Measurements from ENCODE around the gene GAS7. TPM values are rescaled to one million over a fixed set of nuclear protein-coding genes. Genes with fewer than 3 reads are reported as not detected.

The GAS7 gene
- polyA plus RNA-seq, 1 donor (not counting 4 experiments of a cell fraction or from before 2014, with no cell fraction given), result 0.10 TPM

DNA sequence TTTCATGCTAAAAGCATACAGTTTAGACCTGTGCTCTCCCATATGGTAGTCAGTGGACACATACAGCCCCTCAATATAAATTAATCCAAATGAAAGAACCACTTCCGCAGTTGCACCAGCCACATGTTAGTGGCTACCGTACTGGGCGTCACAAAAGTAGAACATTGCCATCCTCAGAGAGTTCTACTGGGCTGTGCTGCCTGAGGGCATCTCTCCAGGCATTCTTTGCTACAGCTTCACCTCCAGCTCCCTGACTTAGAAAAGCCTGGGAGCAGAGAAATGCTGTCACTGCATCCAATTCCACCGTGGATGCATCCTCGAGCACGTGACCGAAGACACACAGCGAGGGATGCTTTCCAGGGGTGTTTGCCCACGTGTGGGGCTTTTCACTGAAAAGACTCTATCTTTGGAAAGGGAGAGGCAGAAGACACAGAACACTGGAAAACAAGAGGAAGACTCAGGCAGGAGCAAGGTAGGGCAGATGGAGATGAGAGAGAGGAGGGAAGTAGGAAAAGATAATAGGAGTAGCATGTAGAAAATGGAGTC is 86.4 kb downstream of the GAS7 start:
- no peaks in the 10 kb centered on the region for H3K9me3 ChIP-seq (ENCODE audit: control insufficient read depth, low read depth, low read length)
- no peaks in the 10 kb centered on the region for H3K9me1 ChIP-seq (ENCODE audit: control insufficient read depth, extremely low read depth, insufficient read depth, low read length)
- no peak for FAIRE-seq

DNA sequence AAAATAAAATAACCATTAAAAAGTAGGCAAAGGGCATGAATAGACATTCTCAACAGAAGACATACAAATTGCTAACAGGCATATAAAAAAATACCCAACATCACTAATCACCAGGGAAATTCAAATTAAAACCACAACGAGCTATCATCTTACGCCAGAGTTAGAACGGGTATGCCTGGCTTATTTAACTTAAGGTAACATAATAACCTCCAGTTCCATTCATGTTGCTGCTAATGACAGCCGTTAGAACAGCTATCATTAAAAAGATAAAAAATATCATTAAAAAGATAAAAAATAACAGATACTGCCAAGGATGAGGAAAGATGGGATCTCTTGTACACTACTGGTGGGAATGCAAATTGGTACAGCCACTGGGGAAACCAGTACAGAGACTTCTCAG is 89.3 kb downstream of the GAS7 start:
- dilution Hi-C loops (cut with MboI; ENCODE audit: extremely low pct_ligation_motif_present, low sequenced_read_pairs), result no loop called here
- DNase-seq (ENCODE audit: low read depth, low spot score), result no peak
- no peak overlapping the region for H3K4me2 ChIP-seq (ENCODE audit: control insufficient read depth, extremely low read depth, insufficient read depth, low read depth, low read length)

More for the DNA sequence above, 86.4 kb downstream of the GAS7 start:
- dilution Hi-C loops (cut with MboI; ENCODE audit: extremely low pct_ligation_motif_present, low sequenced_read_pairs), result no loop called here
- Histone ChIP-seq H3K27ac (ENCODE audit: control insufficient read depth, insufficient read depth, low read length) (no peak overlapping the region), H2AFZ (ENCODE audit: control insufficient read depth, low read length) (no peak overlapping the region), H3K36me3 (ENCODE audit: control insufficient read depth in 2 of 2, extremely low read depth in 1 of 2, insufficient read depth in 2 of 2, low read length in 2 of 2) (no peaks in the 10 kb centered on the region), H3K4me2 (ENCODE audit: control insufficient read depth, extremely low read depth, insufficient read depth, low read depth, low read length) (no peak overlapping the region), H4K20me1 (ENCODE audit: control insufficient read depth, extremely low read depth, insufficient read depth, low read length) (no peaks in the 10 kb centered on the region), H3K27me3 (ENCODE audit: control insufficient read depth, extremely low read depth, insufficient read depth, low read length) (no peaks in the 10 kb centered on the region), H3K4me3 (ENCODE audit: control insufficient read depth in 2 of 3, extremely low read depth in 1 of 3, insufficient read depth in 2 of 3, low read depth in 1 of 3, low read length in 3 of 3) (no peak overlapping the region), H3K79me2 (ENCODE audit: control insufficient read depth, insufficient read depth, low read length) (no peaks in the 10 kb centered on the region), H3K9ac (ENCODE audit: control insufficient read depth, extremely low read depth, insufficient read depth, low read length) (no peak overlapping the region), H3K4me1 (ENCODE audit: control insufficient read depth, extremely low read depth, insufficient read depth, low read length) (peaks cover 15% of the 10 kb centered on the region)
- TF ChIP-seq, protein P1, sequence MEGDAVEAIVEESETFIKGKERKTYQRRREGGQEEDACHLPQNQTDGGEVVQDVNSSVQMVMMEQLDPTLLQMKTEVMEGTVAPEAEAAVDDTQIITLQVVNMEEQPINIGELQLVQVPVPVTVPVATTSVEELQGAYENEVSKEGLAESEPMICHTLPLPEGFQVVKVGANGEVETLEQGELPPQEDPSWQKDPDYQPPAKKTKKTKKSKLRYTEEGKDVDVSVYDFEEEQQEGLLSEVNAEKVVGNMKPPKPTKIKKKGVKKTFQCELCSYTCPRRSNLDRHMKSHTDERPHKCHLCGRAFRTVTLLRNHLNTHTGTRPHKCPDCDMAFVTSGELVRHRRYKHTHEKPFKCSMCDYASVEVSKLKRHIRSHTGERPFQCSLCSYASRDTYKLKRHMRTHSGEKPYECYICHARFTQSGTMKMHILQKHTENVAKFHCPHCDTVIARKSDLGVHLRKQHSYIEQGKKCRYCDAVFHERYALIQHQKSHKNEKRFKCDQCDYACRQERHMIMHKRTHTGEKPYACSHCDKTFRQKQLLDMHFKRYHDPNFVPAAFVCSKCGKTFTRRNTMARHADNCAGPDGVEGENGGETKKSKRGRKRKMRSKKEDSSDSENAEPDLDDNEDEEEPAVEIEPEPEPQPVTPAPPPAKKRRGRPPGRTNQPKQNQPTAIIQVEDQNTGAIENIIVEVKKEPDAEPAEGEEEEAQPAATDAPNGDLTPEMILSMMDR (optimal IDR thresholded peaks at IDR 0.05 in 1 of 3, IDR thresholded peaks at IDR 0.05 in 1 of 3, conservative IDR thresholded peaks at IDR 0.05 in 1 of 3; ENCODE audit: extremely low read depth in 1 of 3, insufficient read depth in 2 of 3, low read length in 3 of 3), result no peak
- TF ChIP-seq EZH2 (IDR thresholded peaks at IDR 0.05; ENCODE audit: low read length), result no peak
- no peak for DNase-seq (ENCODE audit: low read depth, low spot score)

More for the DNA sequence above, 89.3 kb downstream of the GAS7 start:
- H3K36me3 ChIP-seq (ENCODE audit: control insufficient read depth in 2 of 2, extremely low read depth in 1 of 2, insufficient read depth in 2 of 2, low read length in 2 of 2), result no peaks in the 10 kb centered on the region
- H3K4me3 ChIP-seq (ENCODE audit: control insufficient read depth in 2 of 3, extremely low read depth in 1 of 3, insufficient read depth in 2 of 3, low read depth in 1 of 3, low read length in 3 of 3), result no peak overlapping the region
- no peaks in the 10 kb centered on the region for H3K9me3 ChIP-seq (ENCODE audit: control insufficient read depth, low read depth, low read length)
- H2AFZ ChIP-seq (ENCODE audit: control insufficient read depth, low read length), result no peak overlapping the region
- H3K4me1 ChIP-seq (ENCODE audit: control insufficient read depth, extremely low read depth, insufficient read depth, low read length), result peaks cover 14% of the 10 kb centered on the region
- H3K27ac ChIP-seq (ENCODE audit: control insufficient read depth, insufficient read depth, low read length), result no peak overlapping the region
- no peaks in the 10 kb centered on the region for H3K27me3 ChIP-seq (ENCODE audit: control insufficient read depth, extremely low read depth, insufficient read depth, low read length)
- no peak for FAIRE-seq
- no peaks in the 10 kb centered on the region for H4K20me1 ChIP-seq (ENCODE audit: control insufficient read depth, extremely low read depth, insufficient read depth, low read length)
- no peak overlapping the region for H3K9ac ChIP-seq (ENCODE audit: control insufficient read depth, extremely low read depth, insufficient read depth, low read length)
- TF ChIP-seq, protein P1 (optimal IDR thresholded peaks at IDR 0.05 in 1 of 3, IDR thresholded peaks at IDR 0.05 in 1 of 3, conservative IDR thresholded peaks at IDR 0.05 in 1 of 3; ENCODE audit: extremely low read depth in 1 of 3, insufficient read depth in 2 of 3, low read length in 3 of 3), result no peak
- TF ChIP-seq EZH2 (IDR thresholded peaks at IDR 0.05; ENCODE audit: low read length), result no peak
- no peaks in the 10 kb centered on the region for H3K79me2 ChIP-seq (ENCODE audit: control insufficient read depth, insufficient read depth, low read length)
- H3K9me1 ChIP-seq (ENCODE audit: control insufficient read depth, extremely low read depth, insufficient read depth, low read length), result no peaks in the 10 kb centered on the region

Data from keratinocyte (primary cell).